H1 (cell line): ENCODE data around the gene WDR1. TPM values are rescaled to one million over a fixed set of nuclear protein-coding genes. Genes with fewer than 3 reads are reported as not detected.

Source experiments
- KDM5A ChIP-seq: fragments of 200-600 bp; IDR thresholded peaks from 2 replicates; pipeline ENCODE4 v1.7.1; 2012; ENCODE audit warnings: mild to moderate bottlenecking, low read length, inconsistent platforms, mixed read lengths
- NANOG ChIP-seq: IDR thresholded peaks from 2 replicates; pipeline ENCODE4 v1.6.1; 2011; ENCODE audit warnings: low read length, low read depth, mild to moderate bottlenecking, inconsistent platforms; ENCODE audit not compliant: insufficient read depth, poor library complexity, severe bottlenecking
- polyA plus RNA-seq, 7 experiments: library from polyadenylated mRNA; depleted of rRNA in 3 of 7; stranded (reverse) in 5 of 7; unstranded in 2 of 7; fragments of >200 nt in 5 of 7; fragments of 200-250 nt in 2 of 7; gene quantifications; 1 replicate in 5 of 7; 2 replicates in 1 of 7; 4 replicates in 1 of 7; pipeline versions ENCODE4 v1.2.1 to v1.2.3, GENCODE V29; 2011 to 2013; ENCODE audit warnings: missing spikeins in 2 of 7, mixed read lengths in 2 of 7
- total RNA-seq: library from RNA; stranded (reverse); fragmentation: NEBNext Ultra II Directional; extraction: Animal tissue kit (Norgen Biotek cat#: 25700); gene quantifications from 2 replicates; pipeline ENCODE4 v1.2.1, GENCODE V29; 2021

The WDR1 gene
- total and polyA plus RNA-seq, 2 of the 8 experiments (the other 6 are each of a cell fraction or from before 2014, with no cell fraction given): 315 to 377 TPM

DNA sequence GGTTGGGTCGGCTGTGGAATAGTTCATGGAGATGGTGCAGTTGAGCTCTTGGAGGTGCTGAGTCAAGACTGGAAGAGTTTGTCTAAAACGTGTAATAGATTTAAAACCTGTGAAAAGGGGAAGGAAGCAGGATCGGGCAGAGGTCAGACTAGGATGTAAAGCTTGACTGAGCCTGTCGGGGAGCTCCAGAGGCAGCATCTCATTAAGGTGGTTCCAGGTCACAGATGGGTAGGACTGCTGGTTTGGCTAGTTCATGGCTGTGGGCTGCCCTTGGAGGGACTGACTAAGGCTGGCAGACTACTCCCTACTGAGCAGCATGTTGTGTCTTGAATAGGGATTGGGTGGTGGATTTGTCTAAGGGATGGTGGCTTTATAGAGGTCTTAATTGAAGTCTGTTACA, 28.4 kb upstream of the WDR1 start (continued):
- no peak for TF ChIP-seq NANOG
- TF ChIP-seq KDM5A: no peak
